Ascending aorta (tissue), 2 donors: ENCODE results near the gene BTG2. TPM values are rescaled to one million over a fixed set of nuclear protein-coding genes. Genes with fewer than 3 reads are reported as not detected.

Experiments
- DNase-seq, 2 donors: peaks; one replicate each; pipeline ENCODE4 v3.0.0-alpha.2; 2019; ENCODE audit warnings: low spot score in 2 of 2
- H3K27ac ChIP-seq, 2 donors: fragments of 200-600 bp; sonication (generic); one replicate each; pipeline ENCODE4 v1.5.1; 2016 to 2017; ENCODE audit warnings: mild to moderate bottlenecking in 1 of 2
- H3K27me3 ChIP-seq: fragments of 200-600 bp; sonication (generic); one replicate; pipeline ENCODE4 v1.5.1; 2017
- H3K36me3 ChIP-seq, 2 donors: fragments of 200-600 bp; sonication (generic); one replicate each; pipeline ENCODE4 v1.5.1; 2016
- H3K4me1 ChIP-seq, 2 donors: fragments of 200-600 bp; sonication (generic); one replicate each; pipeline ENCODE4 v1.5.1; 2016 to 2017; ENCODE audit warnings: mild to moderate bottlenecking in 1 of 2
- H3K4me3 ChIP-seq, 2 donors: fragments of 200-600 bp; sonication (generic); one replicate each; pipeline ENCODE4 v1.5.1; 2016 to 2017; ENCODE audit warnings: mild to moderate bottlenecking in 1 of 2
- H3K9me3 ChIP-seq, 2 donors: fragments of 200-600 bp; sonication (generic); one replicate each; pipeline ENCODE4 v1.5.1; 2016
- CTCF ChIP-seq, 3 experiments: fragments of 200-600 bp in 2 of 3; fragments of 450-650 bp in 1 of 3; sonication (generic) in 2 of 3; IDR thresholded peaks; one replicate each; pipeline ENCODE4 v1.5.1; 2016 to 2019; ENCODE audit warnings: antibody characterized with exemption in 3 of 3, mild to moderate bottlenecking in 1 of 3, moderate library complexity in 1 of 3
- intact Hi-C: fragments of 100-400 bp; cut with DNase I; formaldehyde crosslinking; loops from one replicate; pipeline ENCODE4 v1.15.1; 2023
- total RNA-seq: library from RNA; depleted of rRNA; stranded (reverse); fragments of >200 nt; gene quantifications from one replicate; pipeline ENCODE4 v1.1.0, GENCODE V29; 2016

BTG2 gene
- total RNA-seq, 1 donor from 2014 or later = 219 TPM

DNA sequence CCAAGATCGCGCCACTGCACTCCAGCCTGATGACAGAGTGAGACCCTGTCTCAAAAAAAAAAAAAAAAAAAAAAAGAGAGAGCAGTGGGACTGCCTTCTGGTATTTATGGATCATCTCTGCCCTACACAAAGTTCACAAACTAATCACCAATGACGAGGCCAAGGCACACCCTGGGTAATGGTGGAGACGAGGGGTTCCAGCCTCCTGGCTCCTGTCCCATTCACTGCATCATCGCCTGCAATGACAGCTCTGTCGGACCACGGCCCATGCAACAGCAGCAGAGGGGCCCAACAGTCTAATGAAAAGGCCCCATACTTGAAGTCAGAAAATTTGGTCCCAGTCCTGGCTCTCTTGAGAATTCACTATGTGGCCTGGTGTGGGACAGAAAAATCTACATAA lies 2.9 kb upstream of the BTG2 start:
- H3K4me1 ChIP-seq = peaks cover 3 to 4% of the 10 kb centered on the region in 2 donors
- H3K27ac ChIP-seq = no peak overlapping the region
- H3K9me3 ChIP-seq = no peaks in the 10 kb centered on the region
- no peaks in the 10 kb centered on the region for H3K27me3 ChIP-seq
- DNase-seq = no peak
- peaks cover 5 to 16% of the 10 kb centered on the region in 2 donors for H3K36me3 ChIP-seq
- no peak for TF ChIP-seq CTCF (IDR thresholded peaks at IDR 0.05)
- intact Hi-C loops = no loop called here
- no peak overlapping the region for H3K4me3 ChIP-seq

DNA sequence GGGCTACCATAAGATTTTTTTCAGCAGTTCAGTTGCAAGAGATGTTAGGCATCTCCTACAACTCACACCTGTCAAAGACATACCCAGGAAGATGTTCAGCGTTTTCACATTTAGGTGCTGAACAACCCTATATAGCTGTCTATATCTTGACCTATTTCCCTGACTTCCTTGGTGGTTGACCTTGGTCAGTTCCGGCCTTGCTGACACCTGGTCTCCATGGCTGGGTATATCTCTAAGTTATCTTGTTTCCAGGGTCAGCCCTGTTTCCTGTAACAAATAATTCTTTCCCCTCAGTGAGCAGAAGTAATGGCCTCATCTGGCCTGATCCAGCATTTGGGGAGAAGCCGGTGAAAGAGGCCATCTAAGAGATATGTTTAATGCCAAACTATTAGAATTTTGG lies 2.4 kb upstream of the BTG2 start:
- no peak for DNase-seq
- intact Hi-C loops = no loop called here
- Histone ChIP-seq H3K9me3 (no peaks in the 10 kb centered on the region), H3K27me3 (no peaks in the 10 kb centered on the region), H3K36me3 (peaks cover 9 to 21% of the 10 kb centered on the region in 2 donors), H3K27ac (no peak overlapping the region), H3K4me3 (no peak overlapping the region), H3K4me1 (peaks cover 6 to 9% of the 10 kb centered on the region in 2 donors)
- no peak for TF ChIP-seq CTCF (IDR thresholded peaks at IDR 0.05)

DNA sequence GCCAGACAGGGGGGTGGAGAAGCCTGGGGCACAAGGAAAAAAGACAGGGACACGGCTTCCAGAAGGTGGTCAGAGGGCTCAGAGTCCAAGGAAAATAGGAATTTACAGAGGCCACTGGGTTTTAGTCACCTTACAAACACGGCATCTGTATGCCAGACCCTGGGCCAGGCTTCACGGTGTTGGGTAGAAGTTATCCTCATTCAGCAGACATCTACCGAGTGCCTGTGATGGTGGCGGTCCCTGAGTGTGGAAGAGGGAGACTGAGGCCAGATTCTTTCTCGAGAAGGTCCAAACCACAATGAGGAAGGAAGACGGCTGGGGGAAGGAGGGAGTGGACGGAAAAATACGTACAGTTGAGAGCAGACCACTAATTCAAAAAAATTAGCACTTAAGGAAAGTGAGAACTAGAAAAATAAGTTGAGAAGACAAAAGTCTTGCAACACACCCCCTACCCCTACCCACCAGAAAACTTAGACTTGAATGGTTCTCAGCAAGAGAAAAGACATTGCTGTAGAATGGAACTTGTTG lies 864 bp upstream of the BTG2 start:
- TF ChIP-seq CTCF (IDR thresholded peaks at IDR 0.05) = no peak
- intact Hi-C loops = no loop called here
- H3K27me3 ChIP-seq = no peaks in the 10 kb centered on the region
- peaks cover 23 to 36% of the 10 kb centered on the region in 2 donors for H3K36me3 ChIP-seq
- H3K9me3 ChIP-seq = no peaks in the 10 kb centered on the region
- H3K4me3 ChIP-seq = peak overlapping the region; percentile 36 to 90
- H3K27ac ChIP-seq = peak overlapping the region; percentile 99
- DNase-seq = no peak
- H3K4me1 ChIP-seq = peaks cover 12 to 21% of the 10 kb centered on the region in 2 donors

DNA sequence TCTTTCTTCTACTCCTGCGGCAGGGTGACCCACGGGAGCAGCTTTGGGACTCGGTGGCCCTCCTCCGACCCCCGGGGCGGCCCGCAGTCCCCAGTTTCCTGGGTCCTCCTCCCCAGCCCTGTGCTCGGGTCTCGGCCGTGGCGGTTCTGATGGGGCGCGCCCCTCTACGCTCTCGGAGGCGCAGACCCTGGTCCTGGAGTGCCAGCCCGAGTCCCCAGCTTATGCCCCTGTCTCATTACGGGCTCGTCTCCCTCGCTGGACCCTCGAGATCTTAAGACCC lies 430 bp downstream of the BTG2 start:
- Histone ChIP-seq H3K4me1 (peaks cover 12 to 25% of the 10 kb centered on the region in 2 donors), H3K9me3 (no peaks in the 10 kb centered on the region), H3K4me3 (peak overlapping the region; percentile 90 to 95), H3K27me3 (no peaks in the 10 kb centered on the region), H3K36me3 (peaks cover 33 to 47% of the 10 kb centered on the region in 2 donors), H3K27ac (peak overlapping the region; percentile 99)
- DNase-seq = no peak
- intact Hi-C loops = loop anchor here (1.0 to 2.0 kb wide), 4 partner anchors 15 to 32 kb away; no protein-coding TSS in a partner anchor
- no peak for TF ChIP-seq CTCF (IDR thresholded peaks at IDR 0.05)

DNA sequence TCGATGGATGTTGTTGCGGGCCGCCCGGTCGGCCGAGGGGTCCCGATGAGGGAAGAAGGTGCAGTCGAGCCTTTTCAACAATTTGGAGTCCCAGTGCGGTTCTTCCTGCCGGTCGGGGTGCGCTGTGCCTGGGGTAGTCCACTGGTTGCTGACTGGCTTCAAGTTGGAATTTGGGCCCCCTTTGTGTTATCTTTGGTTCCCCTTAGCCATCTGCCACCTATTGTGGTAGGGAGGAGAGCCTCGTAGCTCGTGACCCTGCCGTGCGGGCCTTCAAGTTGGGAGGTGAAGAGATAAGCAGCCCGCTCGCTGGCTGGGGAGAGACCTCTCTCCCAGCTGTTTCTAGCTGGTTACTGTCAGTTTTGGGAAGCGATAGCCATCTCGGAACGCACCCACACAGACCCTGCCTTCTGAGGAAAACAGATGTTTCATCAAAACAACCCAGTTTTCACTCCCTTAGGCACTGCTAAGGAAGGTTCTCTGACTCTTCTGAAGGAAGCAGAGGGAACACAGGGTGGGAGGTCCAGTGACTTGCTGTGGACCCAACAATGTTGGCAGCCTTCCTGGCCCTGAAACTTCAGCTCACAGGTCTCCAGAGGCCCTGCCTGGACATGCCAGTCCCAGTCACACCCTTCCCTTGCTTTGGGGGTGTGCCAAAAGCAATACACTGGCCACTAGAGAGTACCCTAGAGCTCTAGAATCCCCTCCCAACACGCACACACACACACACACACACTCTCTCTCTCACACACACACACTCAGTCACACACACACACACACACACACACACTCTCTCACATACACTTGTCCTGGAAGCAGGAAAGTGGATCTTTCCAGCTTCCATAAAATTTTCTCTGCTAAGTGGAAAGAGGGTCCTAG lies 1.0 kb downstream of the BTG2 start:
- Histone ChIP-seq H3K4me1 (peaks cover 12 to 27% of the 10 kb centered on the region in 2 donors), H3K27me3 (no peaks in the 10 kb centered on the region), H3K4me3 (peak overlapping the region; percentile 90 to 95), H3K36me3 (peaks cover 33 to 47% of the 10 kb centered on the region in 2 donors), H3K9me3 (no peaks in the 10 kb centered on the region), H3K27ac (peak overlapping the region; percentile 99)
- peak; percentile 74 to 94 for DNase-seq
- intact Hi-C loops = loop anchor here (2.0 kb wide), 1 partner anchor 20 kb away; no protein-coding TSS in a partner anchor
- TF ChIP-seq CTCF (IDR thresholded peaks at IDR 0.05) = no peak
